ENCODE measurements around the gene CORO1C.
"Not testable (repeated sequence)": the region's sequence is repeated elsewhere in the genome, so short reads cannot be mapped to it uniquely, and the experiment has no call there.

The CORO1C gene

DNA sequence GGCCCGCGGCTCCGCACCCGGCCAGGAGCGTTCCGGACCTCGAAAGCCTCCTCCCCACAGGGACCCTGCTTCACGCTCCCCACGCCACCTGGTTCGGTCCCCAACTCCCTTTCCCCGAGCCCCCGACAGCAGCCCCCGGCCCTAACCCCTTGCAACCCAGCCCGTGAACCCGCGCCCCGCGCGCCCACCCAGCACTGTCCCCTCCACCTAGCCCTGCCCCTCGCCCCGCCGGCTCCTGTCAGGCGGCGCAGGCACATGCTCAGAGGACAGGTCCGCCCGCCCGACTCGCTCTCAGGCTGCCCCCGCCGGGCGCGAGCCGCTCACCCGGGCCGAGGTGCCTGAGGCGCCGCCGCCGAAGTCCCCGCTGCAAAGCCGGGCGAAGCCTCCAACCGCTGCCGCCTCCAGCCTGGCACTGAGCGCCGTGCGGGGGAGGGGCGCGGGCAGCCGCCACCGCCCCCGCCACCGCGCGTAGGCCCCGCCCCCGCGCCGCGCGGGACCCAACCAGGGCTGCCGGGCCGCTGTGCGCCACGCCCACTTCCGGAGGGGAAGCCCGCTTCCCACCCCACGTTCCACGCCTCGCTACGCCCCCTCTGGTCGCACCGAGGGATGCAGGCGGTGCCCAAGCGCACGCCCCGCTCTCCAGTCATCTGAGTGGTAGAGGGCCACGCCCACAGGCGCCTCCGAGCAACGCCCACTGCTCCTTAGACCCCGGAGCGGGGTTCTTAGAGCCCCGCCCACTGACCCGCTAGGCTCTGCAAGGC lies at the start of gene CORO1C:
TSS of gene CORO1C (minus strand) at position 414 of the 761 bp plus-strand sequence. CDS start 30,200 bp downstream, outside the sequence.
- DNase-seq (ENCODE audit: low read depth, low spot score): peak; percentile 99

DNA sequence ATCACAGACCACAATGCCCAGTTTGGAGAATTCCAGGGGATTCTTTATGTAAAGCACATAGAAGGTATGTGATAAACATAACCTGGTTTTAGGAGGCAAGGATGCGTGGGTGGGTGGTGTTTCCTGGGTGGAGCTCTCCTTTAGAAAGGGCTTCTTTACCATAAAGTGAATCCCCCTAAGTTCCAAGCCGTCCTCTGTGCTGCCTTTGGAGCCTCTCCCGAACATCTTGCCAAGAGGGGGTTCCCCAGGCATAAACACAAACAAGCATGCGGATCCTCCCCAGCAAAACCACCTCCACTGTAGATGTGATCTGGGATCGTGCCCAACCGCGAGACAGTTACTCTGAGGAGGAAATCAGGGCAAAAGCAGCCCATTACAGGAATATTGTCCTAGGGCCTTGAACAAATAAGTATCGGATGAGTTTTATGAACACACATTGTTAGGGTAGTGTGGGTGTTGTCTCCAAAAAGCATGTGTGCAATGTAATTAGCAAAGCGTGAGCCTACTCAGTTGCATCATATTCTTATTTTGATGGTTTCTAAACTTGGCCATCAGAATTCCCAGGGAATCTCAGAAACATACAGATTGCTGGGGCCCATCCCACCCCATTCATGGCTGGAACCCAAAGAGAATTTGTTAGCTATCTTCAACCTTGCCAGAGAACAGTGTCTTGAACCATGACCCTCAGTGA lies 48.8 kb upstream of the CORO1C start:
- DNase-seq (ENCODE audit: low read depth, low spot score): no peak

DNA sequence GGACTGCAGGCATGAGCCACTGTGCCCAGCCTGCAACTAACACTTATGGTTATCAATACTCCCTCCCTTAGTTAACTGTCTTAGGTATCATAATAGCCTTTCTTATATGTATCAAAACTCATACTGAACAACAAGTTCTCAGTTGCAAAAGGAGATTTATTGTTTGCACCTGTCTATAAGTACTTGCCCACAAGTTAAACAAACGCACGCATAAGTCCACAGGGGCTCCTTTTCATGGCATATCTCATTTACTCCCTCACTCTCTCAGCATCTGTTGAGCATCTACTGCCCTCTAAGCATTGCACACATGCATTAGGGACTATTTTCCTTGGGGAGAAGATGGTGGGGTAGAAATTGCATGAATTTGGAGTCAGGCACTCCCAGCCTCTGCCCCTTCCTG lies 46.7 kb upstream of the CORO1C start:
- no peak for DNase-seq (ENCODE audit: low read depth, low spot score)

DNA sequence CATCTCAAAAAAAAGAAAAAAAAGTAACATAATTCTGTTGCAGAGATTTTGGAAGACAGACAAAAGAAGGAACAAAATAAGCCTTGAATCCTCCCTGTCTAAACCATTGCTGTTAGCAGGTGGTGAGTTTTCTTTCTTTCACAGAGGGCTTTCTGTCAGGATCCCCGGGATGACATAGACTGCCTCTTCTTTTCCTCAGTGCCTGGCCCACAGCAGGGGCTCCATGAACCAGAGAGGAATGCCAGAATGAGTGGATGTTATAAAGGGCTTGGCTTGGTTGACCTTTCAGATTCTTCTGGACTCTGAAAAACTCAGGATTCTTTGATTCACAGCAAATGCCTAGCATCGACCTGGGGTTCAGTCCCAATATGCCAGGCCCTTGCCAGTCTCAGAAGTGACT lies 45.8 kb upstream of the CORO1C start:
- DNase-seq (ENCODE audit: low read depth, low spot score): no peak

DNA sequence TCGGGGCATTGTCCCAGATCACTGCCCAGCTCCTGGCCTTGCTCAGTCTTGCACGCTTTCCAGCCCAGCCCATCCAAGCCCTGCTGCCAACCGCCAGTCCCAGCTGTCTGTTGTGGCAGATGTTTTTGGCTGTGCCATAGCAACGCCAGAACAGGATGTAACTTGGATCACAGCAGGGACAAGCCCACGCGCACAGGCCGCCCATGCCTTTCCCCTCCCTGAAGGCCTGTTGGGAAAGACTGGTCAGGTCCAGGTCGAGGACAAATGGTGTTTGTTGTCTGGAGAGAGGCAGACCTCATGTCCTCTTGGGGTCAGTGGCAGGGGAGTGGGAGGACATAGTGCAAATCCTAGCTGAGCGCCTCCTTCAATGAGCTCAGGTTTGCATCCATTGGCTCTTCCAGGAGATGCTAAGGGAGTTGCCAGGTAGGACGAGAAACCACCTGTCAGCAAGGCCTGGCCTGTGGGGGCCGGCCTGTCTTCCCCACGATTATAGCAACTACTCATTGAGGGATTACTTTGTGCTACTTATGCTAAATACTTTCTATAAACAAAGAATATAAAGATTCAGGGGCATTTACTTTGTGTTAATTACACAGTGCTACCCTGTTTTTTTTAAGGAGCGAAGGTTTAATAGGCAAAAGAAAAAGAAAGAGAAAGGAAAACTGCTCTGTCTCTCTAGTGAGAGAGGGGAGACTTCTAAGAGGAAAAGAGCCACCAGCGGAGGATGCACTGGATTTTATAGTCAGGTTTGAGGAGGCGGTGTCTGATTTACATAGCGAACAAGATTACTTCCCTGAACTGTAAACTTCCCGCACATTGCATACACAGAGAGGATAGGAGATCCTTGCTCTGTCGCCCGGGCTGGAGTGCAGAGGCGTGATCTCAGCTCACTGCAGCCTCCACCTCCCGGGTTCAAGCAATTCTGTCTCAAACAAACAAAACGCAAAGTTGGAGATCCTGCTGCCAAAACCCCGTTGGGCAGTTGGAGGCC lies 42.8 kb upstream of the CORO1C start:
- peak; percentile 53 for DNase-seq (ENCODE audit: low read depth, low spot score)

DNA sequence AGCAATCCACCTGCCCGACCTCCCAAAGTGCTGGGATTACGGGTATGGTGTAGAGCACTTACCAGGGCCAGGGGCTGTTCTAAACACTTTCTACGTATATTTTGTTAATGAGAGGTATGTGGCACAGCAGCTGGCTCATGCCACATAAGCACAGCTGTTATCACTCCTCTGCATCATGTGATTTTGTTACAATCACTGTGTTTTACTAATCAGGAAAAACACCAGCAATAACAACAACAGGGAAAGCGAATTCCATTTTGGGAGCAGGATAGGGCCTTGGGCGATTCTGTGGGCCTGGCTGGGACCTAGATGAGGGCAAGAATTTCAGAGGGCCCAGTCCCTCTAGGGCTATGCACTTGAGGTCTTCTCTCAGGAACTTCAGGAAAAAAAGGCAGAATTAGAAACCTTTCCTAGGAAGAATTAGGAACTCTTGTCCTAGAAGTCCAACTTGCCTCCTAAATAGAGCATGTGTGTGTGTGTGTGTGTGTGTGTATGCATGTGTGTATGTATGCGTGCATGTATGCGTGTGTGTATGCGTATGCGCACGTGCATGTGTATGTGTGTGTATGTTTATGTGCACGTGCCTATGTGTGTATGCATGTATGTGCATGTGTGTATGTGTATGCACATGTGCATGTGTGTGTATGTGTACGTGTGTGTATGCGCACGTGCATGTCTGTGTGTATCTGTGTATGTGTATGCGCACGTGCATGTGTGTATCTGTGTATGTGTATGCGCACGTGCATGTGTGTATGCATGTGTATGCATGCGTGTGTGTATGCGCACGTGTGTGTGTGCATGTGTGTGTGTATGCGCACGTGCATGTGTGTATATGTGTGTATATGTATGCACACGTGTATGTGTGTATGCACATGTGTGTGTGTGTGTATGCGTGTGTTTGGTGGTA lies 41.8 kb upstream of the CORO1C start:
- peak; percentile 35 for DNase-seq (ENCODE audit: low read depth, low spot score)

DNA sequence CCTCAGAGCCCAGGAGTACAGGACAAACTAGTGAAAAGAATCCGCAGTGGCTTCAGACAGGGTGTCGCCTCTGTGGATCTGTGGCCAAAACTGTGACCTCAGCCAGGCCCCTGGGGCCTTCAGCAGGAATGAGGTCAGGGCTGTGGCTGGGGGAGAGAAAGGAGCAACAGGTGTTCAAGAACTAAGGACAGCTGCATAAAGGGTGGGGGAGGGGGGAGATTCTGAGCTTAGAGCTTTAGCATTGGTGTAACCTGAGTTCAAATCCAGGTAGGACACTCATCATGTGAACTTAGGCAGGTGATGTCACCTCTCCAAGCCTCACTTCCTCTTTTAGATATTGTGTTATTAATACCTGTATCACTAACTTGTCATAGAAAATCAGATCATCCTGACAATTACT lies 40.9 kb upstream of the CORO1C start:
- DNase-seq (ENCODE audit: low read depth, low spot score): peak; percentile 70

DNA sequence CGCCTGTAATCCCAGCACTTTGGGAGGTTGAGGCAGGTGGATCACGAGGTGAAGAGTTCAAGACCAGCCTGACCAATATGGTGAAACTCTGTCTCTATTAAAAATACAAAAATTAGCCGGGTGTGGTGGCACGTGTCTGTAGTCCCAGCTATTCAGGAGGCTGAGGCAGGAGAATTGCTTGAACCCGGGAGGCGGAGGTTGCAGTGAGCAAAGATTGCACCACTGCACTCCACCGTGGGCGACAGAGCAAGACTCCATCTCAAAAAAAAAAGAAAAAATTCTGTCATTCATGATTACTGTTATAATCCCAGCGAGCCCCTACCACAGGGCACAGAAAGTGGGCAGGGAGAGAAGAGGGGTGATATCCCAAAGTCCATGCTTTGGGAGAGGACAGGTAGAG lies 40.5 kb upstream of the CORO1C start:
- DNase-seq (ENCODE audit: low read depth, low spot score): not testable (repeated sequence)

DNA sequence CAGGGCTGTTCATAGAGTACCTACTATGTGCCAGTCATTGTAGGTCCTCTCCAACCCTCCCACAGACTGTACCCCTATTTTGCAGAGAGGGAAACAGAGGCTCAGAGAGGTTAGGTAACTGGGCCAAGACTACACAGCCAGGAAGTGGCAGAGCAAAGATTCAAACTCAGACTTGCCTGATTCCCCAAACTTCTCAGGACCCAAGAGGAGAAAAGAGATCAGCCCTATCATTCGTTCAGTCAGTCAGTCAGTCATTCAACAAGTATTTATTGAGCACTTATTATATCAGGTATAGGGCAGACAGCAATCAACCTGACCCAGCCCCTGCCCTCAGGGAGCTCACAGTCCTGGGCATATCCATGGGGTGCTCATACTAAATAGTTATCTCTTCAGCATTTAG lies 39.6 kb upstream of the CORO1C start:
- no peak for DNase-seq (ENCODE audit: low read depth, low spot score)

DNA sequence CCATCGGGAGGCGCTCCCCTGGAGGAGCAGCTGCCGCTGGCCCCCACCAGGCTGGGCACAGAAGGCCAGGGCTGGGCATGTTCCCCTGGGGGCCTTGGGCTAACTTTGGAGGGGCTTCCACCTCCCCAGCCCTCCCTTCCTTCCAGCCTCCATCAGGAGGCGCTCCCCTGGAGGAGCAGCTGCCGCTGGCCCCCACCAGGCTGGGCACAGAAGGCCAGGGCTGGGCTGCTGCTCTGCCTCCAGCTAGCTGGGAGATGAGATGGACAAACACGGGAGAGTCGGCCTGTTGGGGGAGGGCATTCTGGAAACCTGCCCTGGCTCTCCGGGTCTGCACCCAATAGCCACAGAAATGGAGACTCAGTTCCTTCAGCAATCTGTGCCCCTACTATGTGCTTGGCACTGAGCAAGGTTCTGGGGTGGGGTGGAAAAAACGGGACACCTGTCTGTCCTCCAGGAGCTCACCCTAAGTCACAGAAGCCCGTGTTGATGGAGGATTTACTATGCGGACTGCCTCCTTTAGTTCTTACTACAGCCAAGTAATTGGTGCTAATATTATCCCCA lies 39.0 kb upstream of the CORO1C start:
- DNase-seq (ENCODE audit: low read depth, low spot score): no peak

DNA sequence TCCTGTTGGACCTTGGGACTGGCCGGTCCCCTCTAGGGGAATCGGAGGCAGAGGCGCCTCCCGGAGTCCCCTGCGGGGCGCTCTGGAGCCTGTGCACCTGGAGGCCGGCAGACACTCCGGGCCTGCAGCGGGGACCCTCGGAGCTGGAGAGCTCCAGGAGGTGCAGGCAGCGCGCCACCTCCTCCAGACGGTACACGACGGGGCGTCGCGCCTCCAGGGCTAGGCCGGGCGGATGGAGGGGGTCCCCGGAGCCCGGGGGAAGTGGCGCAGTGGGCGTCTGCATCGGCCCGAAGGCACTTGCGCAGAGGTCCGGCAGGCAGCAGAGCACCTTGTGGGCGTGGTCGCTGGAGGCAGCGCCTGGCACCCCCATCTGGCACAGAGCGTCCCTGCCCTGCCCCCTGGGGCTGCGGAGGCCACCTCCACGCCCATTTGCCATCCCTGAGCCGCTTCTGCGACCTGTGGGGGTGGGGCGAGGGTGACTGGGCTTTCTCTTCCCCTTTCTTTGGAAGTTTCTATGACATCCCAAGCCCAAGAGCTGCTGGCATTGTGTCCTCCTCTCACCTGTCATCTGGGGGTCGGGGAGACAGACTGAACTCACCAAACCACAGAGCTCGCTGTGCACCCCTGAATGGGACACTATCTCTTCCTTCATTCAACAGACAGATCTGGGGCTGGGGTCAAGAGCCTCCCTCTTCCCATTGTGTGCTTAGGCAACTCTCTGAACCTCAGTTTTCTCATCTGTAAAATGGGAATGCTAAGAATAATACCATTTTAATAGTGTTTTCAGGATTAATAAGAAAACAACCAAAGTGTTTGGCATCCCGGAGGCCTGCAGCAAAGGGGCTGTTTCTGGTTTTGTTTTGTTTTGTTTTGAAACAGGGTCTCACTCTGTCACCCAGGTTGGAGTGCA lies 37.5 kb upstream of the CORO1C start:
- peak; percentile 80 for DNase-seq (ENCODE audit: low read depth, low spot score)

DNA sequence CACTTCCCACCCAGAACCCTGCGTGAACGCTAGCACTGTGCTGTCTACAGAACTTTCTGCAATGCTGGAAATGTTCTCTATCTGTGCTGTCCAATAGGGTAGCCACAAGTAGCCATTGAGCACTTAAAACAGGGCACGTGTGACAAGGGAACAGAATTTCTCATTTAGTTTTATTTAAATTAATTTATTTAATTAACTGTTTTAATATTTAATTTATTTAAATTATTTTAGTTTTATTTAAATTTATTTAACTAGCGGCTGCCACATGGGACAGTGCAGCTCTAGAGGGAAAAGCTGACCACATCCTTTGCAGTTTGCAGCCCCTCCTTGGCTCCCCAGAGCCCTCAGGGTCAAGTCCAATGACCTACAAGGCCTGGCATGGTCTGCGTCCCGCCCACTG lies 35.0 kb upstream of the CORO1C start:
- DNase-seq (ENCODE audit: low read depth, low spot score): no peak

DNA sequence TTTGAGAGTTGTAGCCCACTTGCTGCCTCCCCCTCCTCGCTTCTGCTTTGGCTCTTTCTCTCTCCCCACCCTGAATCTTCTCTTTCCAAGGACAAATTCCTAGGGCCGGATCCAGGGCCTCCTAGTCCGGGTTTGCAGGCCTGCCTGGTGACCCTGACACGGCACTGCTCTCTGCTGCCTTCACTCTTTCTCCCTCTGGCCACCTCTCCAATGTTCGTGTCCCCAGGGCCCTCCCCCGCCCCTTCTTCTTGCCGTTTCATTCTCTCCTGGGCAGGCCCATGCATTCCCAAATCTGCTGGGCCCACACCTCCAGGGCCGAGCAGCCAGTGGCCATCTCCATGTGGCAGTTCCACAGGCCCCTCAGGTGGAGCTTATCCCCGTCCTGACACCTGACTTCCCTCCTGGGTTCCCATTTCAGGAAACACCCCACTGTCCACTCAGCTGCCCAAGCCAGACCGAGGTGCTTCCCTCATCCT lies 34.0 kb upstream of the CORO1C start:
- peak; percentile 40 for DNase-seq (ENCODE audit: low read depth, low spot score)

DNA sequence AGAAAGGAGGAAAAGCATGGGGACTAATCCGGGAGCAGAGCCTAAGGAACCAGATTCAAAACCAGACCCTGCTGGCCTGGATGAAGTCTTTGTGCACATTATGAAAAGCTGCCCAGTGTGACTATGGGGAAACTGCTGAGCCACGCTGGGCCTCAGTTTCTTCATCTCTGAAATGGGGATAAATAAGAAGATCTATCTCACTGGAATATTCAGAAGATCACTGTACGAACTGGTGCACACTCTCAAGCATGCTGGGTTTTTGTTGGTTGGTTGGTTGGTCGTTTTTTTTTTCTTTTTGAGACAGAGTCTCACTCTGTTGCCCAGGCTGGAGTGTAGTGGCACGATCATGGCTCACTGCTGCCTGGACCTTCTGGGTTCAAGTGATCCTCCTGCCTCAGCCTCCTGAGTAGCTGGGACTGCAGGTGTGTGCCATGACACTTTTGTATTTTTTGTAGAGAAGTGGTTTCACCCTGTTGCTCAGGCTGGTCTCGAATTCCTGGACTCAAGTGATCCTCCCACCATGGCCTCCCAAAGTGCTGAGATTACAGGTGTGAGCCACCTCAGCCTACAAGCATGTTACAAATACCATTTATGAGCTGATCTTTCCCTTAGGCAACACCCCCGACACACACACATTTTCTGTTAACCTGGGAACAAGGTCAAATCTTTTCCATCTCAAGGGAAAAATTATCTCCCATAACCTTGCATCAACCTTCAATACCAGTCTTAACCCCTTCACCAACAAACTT lies 33.4 kb upstream of the CORO1C start:
- DNase-seq (ENCODE audit: low read depth, low spot score): no peak

DNA sequence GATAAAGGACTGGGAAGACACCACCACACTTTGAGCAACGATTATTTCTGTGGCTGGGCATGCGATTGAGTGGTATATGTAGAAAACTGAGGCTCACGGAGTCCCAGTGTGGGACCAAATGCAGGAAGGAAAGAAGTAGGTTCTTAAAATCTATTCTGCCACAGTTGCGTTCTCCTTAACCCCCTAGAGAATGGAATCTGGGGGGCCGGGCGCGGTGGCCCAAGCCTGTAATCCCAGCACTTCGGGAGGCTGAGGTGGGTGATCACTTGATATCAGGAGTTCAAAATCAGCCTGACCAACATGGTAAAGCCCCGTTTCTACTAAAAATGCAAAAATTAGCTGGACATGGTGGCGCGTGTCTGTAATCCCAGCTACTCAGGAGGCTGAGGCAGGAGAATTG lies 29.9 kb upstream of the CORO1C start:
- DNase-seq (ENCODE audit: low read depth, low spot score): no peak

DNA sequence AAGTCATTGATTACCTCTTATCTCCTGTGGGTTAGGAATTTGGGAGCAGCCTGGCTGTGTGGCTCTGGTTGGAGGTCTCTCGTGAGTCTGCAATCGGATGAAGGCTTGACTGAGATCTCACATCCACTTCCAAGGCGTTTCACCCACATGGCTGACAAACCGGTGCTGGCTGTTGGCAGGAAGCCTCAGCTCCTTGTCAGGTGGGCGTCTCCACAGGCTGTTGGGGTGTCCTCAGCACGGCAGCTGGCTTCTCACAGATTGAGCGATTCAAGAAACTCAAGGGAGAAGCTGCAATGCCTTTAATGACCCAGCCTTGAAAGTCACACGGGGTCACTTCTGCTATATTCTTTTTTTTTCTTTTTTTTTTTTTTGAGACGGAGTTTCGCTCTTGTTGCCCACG lies 28.6 kb upstream of the CORO1C start:
- no peak for DNase-seq (ENCODE audit: low read depth, low spot score)

DNA sequence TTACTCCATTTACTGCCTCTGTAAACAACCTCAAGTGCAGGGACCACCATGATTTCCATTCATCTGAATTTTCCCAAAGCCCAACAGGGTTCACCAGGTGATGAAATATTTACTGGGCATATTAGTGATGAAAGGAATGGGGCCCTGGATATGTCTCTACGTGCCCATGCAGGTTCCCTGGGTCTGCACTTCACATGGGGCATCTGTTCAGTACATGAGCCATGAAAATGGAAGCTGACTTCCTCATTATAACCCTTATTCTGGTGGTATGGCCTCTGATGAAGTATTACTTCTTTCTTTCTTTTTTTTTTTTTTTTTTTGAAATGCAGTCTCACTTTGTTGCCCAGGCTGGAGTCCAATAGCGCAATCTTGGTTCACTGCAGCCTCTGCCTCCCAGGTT lies 26.5 kb upstream of the CORO1C start:
- no peak for DNase-seq (ENCODE audit: low read depth, low spot score)

DNA sequence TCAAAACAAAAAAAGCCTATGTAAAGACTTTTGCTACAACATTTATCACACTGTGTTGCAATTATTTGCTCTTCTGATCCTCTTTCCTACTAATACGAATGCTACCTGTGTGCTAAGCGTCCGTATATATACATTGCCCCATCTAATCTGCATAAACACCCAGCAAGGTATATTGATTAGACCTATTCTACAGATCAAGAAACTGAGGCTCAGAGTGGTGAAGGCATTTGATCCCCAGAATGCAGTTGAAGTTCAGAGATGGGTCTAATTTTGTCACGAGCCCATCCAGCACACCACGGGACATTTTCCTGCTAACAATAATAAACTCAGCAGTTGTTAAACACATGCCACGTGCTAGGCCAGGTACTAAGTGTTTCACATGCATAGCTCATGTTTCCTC lies 25.1 kb upstream of the CORO1C start:
- DNase-seq (ENCODE audit: low read depth, low spot score): no peak

DNA sequence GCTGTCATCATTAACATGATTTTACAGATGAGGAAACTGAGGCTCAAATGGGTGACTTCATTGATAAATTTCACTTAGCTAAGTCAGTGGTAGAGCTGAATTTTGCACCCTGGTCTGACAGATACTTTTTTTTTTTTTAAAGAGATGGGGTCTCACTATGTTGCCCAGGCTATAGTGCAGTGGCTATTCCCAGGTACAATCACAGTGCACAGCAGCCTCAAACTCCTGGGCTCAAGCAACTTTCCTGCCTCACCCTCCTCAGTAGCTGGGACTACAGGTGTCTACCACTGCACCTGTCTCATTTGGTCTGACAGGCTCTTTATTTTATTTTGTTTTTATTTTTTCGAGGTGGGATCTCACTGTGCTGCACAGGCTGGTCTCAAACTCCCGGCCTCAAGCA lies 24.2 kb upstream of the CORO1C start:
- no peak for DNase-seq (ENCODE audit: low read depth, low spot score)

Data from ELF-1 (cell line).